K562 (cell line): ENCODE results near the gene DYRK1A. TPM values are rescaled to one million over a fixed set of nuclear protein-coding genes. Genes with fewer than 3 reads are reported as not detected.

ENCODE experiments used
- CEBPB ChIP-seq: fragments of 450-650 bp; IDR thresholded peaks from 2 replicates; pipeline ENCODE4 v1.6.1; 2016; ENCODE audit warnings: missing genetic modification characterization, missing compliant biosample characterization
- TRIM24 ChIP-seq, 2 experiments: fragments of 450-650 bp; IDR thresholded peaks; 2 replicates each; pipeline ENCODE4 v1.6.1; 2016
- ZC3H8 ChIP-seq: fragments of 450-650 bp; IDR thresholded peaks from 2 replicates; pipeline ENCODE4 v1.6.1; 2017
- polyA plus RNA-seq, 8 experiments: library from polyadenylated mRNA; depleted of rRNA in 4 of 8; stranded (reverse) in 5 of 8; unstranded in 3 of 8; fragments of >200 nt; fragmentation: Nextera tagmentation in 2 of 8; fragmentation: Illumina TruSeq in 1 of 8; extraction: Ambion mirVana in 2 of 8; extraction: Trizol in 1 of 8; gene quantifications; 2 replicates each; pipeline versions ENCODE4 v1.2.1 to v1.2.3, GENCODE V29; 2011 to 2014; ENCODE audit warnings: inconsistent platforms in 1 of 8, missing spikeins in 1 of 8
- total RNA-seq, 7 experiments: library from RNA; depleted of rRNA in 6 of 7; stranded (reverse); fragments of >200 nt in 6 of 7; fragmentation: Illumina TruSeq in 2 of 7; extraction: Trizol in 2 of 7; gene quantifications; 2 replicates each; pipeline versions ENCODE4 v1.2.1 to v1.2.3, GENCODE V29; 2011 to 2021; ENCODE audit warnings: low replicate concordance in 1 of 7
- TF ChIP-seq, protein P1 (sequence below): fragments of 200-800 bp; sonication (Bioruptor generic); IDR thresholded peaks from 2 replicates; pipeline ENCODE4 v1.6.1; 2016; ENCODE audit warnings: missing genetic modification characterization, missing compliant biosample characterization
- TF ChIP-seq, protein P2 (sequence below): fragments of 450-650 bp; formaldehyde crosslinking; IDR thresholded peaks from 2 replicates; pipeline ENCODE4 v1.4.0; 2022; ENCODE audit warnings: missing genetic modification characterization

DYRK1A gene
- total and polyA plus RNA-seq, 9 of the 15 experiments (the other 6 are each of a cell fraction or from before 2014, with no cell fraction given) = 3.7 to 64.8 (median 42.3) TPM

DNA sequence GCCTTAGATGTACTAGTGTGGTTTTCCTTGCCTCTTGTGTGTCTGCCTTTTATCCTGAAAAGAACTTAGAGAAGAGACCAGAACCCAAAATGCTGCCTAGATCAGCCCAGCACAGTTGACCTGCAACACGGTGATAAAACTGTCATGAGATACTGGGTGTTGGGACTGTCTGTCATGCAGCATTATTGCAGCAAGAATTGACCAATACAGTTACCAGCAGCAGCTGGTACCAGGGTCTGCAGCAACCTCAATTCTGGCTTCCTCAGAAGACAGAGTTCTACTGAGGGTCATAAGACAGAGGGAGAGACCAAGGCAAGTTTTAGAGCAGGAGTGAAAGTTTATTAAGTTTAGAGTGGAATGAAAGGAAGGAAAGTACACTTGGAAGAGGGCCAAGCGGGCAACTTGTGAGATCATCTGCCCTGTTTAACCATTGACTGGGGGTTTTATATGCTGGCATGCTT is 182.0 kb downstream of the DYRK1A start (continued):
- TF ChIP-seq, protein P1, sequence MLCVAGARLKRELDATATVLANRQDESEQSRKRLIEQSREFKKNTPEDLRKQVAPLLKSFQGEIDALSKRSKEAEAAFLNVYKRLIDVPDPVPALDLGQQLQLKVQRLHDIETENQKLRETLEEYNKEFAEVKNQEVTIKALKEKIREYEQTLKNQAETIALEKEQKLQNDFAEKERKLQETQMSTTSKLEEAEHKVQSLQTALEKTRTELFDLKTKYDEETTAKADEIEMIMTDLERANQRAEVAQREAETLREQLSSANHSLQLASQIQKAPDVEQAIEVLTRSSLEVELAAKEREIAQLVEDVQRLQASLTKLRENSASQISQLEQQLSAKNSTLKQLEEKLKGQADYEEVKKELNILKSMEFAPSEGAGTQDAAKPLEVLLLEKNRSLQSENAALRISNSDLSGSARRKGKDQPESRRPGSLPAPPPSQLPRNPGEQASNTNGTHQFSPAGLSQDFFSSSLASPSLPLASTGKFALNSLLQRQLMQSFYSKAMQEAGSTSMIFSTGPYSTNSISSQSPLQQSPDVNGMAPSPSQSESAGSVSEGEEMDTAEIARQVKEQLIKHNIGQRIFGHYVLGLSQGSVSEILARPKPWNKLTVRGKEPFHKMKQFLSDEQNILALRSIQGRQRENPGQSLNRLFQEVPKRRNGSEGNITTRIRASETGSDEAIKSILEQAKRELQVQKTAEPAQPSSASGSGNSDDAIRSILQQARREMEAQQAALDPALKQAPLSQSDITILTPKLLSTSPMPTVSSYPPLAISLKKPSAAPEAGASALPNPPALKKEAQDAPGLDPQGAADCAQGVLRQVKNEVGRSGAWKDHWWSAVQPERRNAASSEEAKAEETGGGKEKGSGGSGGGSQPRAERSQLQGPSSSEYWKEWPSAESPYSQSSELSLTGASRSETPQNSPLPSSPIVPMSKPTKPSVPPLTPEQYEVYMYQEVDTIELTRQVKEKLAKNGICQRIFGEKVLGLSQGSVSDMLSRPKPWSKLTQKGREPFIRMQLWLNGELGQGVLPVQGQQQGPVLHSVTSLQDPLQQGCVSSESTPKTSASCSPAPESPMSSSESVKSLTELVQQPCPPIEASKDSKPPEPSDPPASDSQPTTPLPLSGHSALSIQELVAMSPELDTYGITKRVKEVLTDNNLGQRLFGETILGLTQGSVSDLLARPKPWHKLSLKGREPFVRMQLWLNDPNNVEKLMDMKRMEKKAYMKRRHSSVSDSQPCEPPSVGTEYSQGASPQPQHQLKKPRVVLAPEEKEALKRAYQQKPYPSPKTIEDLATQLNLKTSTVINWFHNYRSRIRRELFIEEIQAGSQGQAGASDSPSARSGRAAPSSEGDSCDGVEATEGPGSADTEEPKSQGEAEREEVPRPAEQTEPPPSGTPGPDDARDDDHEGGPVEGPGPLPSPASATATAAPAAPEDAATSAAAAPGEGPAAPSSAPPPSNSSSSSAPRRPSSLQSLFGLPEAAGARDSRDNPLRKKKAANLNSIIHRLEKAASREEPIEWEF = no peak
- TF ChIP-seq TRIM24 (IDR thresholded peaks at IDR 0.05) (0 out of 4 replicates have a peak, but pooled peaks of 1 of the 2 experiments have one; percentile 50), CEBPB (tag) (peak; percentile 68), ZC3H8 (no peak)
- TF ChIP-seq, protein P2, sequence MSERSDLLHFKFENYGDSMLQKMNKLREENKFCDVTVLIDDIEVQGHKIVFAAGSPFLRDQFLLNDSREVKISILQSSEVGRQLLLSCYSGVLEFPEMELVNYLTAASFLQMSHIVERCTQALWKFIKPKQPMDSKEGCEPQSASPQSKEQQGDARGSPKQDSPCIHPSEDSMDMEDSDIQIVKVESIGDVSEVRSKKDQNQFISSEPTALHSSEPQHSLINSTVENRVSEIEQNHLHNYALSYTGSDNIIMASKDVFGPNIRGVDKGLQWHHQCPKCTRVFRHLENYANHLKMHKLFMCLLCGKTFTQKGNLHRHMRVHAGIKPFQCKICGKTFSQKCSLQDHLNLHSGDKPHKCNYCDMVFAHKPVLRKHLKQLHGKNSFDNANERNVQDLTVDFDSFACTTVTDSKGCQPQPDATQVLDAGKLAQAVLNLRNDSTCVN (CRISPR knock-in tag) = no peak
